ENCODE measurements around the gene CPOX. TPM values are rescaled to one million over a fixed set of nuclear protein-coding genes. Genes with fewer than 3 reads are reported as not detected.

The CPOX gene
- total RNA-seq, 2 donors from 2014 or later: 14.0 to 40.8 TPM

DNA sequence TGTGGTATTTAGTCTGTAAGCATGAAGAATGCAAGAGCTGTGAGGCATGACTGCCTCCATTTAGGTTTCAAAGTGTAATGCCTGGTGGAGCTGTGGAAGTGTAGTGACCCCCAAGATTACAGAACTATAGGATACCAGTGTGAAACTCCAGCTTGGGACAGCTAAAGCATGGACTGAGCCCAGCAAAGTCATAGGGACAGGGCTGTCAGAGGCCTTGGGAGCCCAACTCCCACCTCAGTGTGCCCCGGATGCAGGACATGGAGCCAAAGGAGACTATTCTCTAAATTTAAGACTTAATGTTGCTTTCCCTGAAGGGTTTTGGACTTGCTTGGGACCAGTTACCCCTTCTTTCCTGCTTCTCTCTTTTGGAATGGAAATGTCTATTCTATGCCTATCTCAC lies 50.8 kb downstream of the CPOX start:
- DNase-seq (ENCODE audit: low spot score) (no peak), ATAC-seq (ENCODE audit: insufficient number of reproducible peaks, low FRiP score, low read depth) (no peak)
- Histone ChIP-seq H3K9me3 (no peaks in the 10 kb centered on the region), H3K27me3 (replicated peaks; ENCODE audit: insufficient read depth) (no peaks in the 10 kb centered on the region), H3K4me3 (no peak overlapping the region), H3K36me3 (no peaks in the 10 kb centered on the region), H3K27ac (no peak overlapping the region), H3K4me1 (ENCODE audit: control insufficient read depth in 1 of 2, low read depth in 2 of 2) (no peaks in the 10 kb centered on the region)
- TF ChIP-seq, protein P1, sequence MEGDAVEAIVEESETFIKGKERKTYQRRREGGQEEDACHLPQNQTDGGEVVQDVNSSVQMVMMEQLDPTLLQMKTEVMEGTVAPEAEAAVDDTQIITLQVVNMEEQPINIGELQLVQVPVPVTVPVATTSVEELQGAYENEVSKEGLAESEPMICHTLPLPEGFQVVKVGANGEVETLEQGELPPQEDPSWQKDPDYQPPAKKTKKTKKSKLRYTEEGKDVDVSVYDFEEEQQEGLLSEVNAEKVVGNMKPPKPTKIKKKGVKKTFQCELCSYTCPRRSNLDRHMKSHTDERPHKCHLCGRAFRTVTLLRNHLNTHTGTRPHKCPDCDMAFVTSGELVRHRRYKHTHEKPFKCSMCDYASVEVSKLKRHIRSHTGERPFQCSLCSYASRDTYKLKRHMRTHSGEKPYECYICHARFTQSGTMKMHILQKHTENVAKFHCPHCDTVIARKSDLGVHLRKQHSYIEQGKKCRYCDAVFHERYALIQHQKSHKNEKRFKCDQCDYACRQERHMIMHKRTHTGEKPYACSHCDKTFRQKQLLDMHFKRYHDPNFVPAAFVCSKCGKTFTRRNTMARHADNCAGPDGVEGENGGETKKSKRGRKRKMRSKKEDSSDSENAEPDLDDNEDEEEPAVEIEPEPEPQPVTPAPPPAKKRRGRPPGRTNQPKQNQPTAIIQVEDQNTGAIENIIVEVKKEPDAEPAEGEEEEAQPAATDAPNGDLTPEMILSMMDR (IDR thresholded peaks at IDR 0.05): no peak

DNA sequence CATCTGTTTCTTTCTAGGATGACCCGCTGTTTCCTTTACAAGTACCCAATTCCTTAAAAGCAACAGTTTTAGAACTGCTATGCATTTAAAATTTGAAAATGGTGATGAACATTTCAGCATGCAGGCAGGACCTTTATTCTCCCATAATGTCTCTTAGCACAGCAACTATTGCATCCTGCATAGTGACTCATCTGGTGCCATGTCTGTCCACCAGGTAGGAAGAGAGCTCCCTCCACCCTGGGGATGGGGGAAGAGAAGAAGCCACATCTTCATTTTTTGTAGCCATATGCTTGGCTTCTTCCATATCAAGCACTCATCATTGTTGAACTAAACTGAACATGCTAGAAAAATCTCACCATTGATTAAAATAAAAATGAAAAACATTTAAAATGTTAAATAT lies 51.7 kb downstream of the CPOX start:
- DNase-seq (ENCODE audit: low spot score) (no peak), ATAC-seq (ENCODE audit: insufficient number of reproducible peaks, low FRiP score, low read depth) (no peak)
- TF ChIP-seq, protein P1 (IDR thresholded peaks at IDR 0.05): no peak
- Histone ChIP-seq H3K9me3 (no peaks in the 10 kb centered on the region), H3K27ac (no peak overlapping the region), H3K4me3 (no peak overlapping the region), H3K36me3 (no peaks in the 10 kb centered on the region), H3K4me1 (ENCODE audit: control insufficient read depth in 1 of 2, low read depth in 2 of 2) (no peaks in the 10 kb centered on the region), H3K27me3 (replicated peaks; ENCODE audit: insufficient read depth) (no peaks in the 10 kb centered on the region)

DNA sequence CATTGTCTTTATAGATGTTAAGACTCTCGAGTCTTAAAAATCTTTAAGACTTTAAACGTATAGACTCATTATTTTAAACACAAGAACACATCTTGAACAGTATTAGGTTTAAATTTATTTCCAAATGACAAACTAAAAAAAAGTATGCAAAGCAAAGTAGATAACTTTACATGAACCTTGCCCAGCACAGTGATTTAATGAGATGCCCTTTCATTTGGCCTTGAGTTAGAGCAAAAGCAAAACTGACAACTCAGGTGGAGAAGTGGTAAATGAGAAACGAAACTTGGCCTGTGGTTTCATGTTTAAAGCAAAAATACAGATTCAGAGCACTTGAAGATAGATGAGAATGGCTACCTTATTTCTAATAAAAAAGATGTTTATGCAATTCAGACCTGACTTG lies 53.1 kb downstream of the CPOX start:
- H3K9me3 ChIP-seq: no peaks in the 10 kb centered on the region
- no peaks in the 10 kb centered on the region for H3K4me1 ChIP-seq (ENCODE audit: control insufficient read depth in 1 of 2, low read depth in 2 of 2)
- no peaks in the 10 kb centered on the region for H3K27me3 ChIP-seq (replicated peaks; ENCODE audit: insufficient read depth)
- no peak overlapping the region for H3K4me3 ChIP-seq
- no peak overlapping the region for H3K27ac ChIP-seq
- no peak for DNase-seq (ENCODE audit: low spot score)
- ATAC-seq (ENCODE audit: insufficient number of reproducible peaks, low FRiP score, low read depth): no peak
- no peaks in the 10 kb centered on the region for H3K36me3 ChIP-seq
- TF ChIP-seq, protein P1 (IDR thresholded peaks at IDR 0.05): no peak

DNA sequence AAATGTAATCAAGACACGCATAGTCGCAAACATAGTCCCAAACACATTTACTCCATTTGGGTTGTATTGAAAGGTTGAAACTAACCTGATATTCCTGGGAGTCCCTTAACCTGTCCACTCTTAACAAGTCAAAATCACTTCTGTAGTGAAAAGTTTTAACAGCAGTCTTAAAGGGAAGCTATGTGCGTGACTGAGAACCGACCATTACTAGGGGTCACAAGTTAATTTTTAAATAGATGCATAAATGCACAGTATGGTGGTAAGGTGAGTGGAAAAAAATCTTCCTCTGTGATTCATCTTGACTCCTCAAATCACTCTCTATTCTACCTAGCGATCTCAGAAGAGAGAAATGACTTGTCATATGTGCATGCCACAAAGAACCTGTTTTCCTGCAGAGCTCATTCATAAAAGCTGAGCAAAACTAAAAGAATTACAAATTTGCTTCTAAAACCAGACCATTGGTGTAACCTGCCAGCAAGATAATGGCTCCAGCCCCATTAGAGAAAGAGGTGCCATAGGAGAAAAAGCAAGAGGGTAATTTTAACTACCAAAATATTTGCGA lies 56.9 kb downstream of the CPOX start:
- DNase-seq (ENCODE audit: low spot score) (no peak), ATAC-seq (ENCODE audit: insufficient number of reproducible peaks, low FRiP score, low read depth) (no peak)
- H3K27me3 ChIP-seq (replicated peaks; ENCODE audit: insufficient read depth): no peaks in the 10 kb centered on the region
- no peak overlapping the region for H3K27ac ChIP-seq
- H3K9me3 ChIP-seq: no peaks in the 10 kb centered on the region
- H3K36me3 ChIP-seq: no peaks in the 10 kb centered on the region
- H3K4me1 ChIP-seq (ENCODE audit: control insufficient read depth in 1 of 2, low read depth in 2 of 2): no peaks in the 10 kb centered on the region
- H3K4me3 ChIP-seq: no peak overlapping the region
- TF ChIP-seq, protein P1 (IDR thresholded peaks at IDR 0.05): no peak

DNA sequence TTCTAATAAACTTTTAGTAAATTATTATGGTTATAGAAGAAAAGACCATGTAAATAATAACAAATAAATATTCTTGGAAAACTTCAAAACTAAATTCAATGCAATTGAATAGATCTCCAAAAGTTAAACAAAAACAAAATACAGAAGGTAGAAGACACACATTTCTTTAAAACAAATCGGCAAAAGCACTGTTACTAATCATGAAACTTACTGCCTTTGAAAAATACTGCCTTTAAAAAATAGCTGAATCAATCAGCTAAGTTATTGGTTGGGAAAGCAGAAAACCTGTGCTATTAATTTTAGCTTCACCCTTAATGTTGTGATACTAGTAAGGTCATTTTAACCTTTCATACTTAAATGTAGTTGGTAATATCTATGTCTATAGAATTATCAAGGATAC lies 58.7 kb downstream of the CPOX start:
- ATAC-seq (ENCODE audit: insufficient number of reproducible peaks, low FRiP score, low read depth): no peak
- DNase-seq (ENCODE audit: low spot score): no peak
- H3K36me3 ChIP-seq: no peaks in the 10 kb centered on the region
- H3K27me3 ChIP-seq (replicated peaks; ENCODE audit: insufficient read depth): no peaks in the 10 kb centered on the region
- no peak overlapping the region for H3K4me3 ChIP-seq
- TF ChIP-seq, protein P1 (IDR thresholded peaks at IDR 0.05): no peak
- no peak overlapping the region for H3K27ac ChIP-seq
- H3K9me3 ChIP-seq: no peaks in the 10 kb centered on the region
- no peaks in the 10 kb centered on the region for H3K4me1 ChIP-seq (ENCODE audit: control insufficient read depth in 1 of 2, low read depth in 2 of 2)
